ENCODE results near the gene RACGAP1. TPM values are rescaled to one million over a fixed set of nuclear protein-coding genes. Genes with fewer than 3 reads are reported as not detected.
"Not testable (repeated sequence)": the region's sequence is repeated elsewhere in the genome, so short reads cannot be mapped to it uniquely, and the experiment has no call there.

RACGAP1 gene
- total RNA-seq, 2 donors from 2014 or later: 109 to 195 TPM

DNA sequence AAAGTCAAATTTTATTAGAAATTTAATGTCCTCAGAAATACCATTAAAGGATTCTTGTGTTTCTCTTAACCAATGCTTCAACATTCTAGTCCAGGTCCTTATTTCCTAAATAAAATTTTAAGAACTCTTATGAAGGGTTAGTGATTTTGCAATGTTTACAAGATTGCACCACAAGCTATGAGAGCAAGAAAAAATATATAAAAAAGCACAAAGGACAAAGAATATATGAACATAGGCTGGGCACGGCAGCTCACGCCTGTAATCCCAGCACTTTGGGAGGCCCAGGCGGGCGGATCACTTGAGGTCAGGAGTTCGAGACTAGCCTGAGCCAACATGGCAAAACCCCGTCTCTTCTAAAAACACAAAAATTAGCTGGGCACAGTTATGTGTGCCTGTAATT is 7.7 kb downstream of the RACGAP1 start:
- H3K27ac Mint-ChIP-seq: no peak overlapping the region
- H3K9me3 Mint-ChIP-seq: no peaks in the 10 kb centered on the region

DNA sequence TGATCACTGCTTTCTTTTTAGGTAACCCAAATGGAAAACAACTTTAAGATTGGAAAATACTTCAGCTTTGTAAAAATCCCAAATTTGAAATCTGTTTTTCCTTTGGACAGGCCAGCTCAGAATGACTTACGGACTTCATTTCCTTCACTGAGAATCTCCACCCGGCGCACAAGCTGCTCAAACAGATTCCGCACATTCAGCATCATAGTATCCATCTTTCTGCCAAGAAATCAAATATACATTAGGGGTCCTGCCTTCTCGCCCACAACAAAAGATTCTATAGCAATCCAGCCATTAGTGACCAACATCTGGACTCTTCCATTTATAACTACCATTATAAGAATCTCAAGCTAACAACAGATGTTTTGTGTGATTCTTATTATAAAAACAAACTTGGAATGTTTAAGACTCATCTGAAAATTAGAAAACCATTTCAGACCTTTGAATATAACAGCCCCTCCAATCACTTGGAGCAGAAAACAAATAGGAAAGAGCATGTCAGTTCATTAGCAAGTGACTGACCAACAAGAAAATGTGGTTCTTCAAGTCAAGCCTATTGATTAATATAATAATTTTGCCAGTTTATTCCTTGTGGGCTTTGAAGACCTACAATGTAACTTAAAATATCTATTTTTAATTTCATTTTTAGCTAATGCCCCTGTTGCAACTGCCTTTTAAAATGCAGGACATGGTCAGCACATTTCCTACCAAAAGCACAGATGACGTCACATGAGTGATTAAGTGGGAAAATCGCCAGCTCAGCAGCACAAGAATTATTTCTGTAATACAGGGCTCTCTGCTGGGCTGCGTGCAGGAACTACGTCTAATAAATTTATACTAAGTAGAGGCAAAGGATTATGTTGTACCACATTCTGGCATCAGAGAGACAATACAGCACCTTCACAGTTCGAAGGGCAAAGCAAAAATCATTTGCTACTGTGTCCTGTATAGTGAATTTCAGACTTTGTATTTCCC is 8.5 kb downstream of the RACGAP1 start:
- DNase-seq (ENCODE audit: low spot score in 2 of 2) (no peak), ATAC-seq (no peak)
- H3K36me3 Mint-ChIP-seq: peaks cover 8 to 9% of the 10 kb centered on the region in 2 donors
- H3K27ac Mint-ChIP-seq: no peak overlapping the region
- no peaks in the 10 kb centered on the region for H3K9me3 Mint-ChIP-seq

More for the DNA sequence above, 7.7 kb downstream of the RACGAP1 start:
- ATAC-seq (no peak), DNase-seq (ENCODE audit: low spot score in 2 of 2) (no peak)
- H3K36me3 Mint-ChIP-seq: peaks cover 9 to 12% of the 10 kb centered on the region in 2 donors

DNA sequence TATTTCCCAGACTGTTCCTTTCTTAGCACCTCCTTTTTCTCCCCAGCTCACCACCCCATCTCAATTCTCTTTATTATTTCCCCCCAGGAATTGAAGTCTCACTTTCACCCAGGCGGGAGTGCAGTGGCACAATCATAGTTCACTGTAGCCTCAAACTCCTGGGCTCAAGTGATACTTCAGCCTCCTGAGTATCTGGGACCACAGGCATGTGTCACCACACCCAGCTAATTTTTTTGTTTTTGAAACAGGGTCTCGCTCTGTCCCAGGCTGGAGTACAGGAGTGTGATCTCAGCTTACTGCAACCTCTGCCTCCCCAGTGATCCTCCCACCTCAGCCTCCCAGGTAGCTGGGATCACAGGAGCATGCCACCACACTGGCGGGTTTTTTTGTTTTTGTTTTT is 11.0 kb downstream of the RACGAP1 start:
- ATAC-seq: no peak
- peaks cover 13 to 21% of the 10 kb centered on the region in 2 donors for H3K36me3 Mint-ChIP-seq
- DNase-seq (ENCODE audit: low spot score in 2 of 2): no peak
- no peak overlapping the region for H3K27ac Mint-ChIP-seq
- no peaks in the 10 kb centered on the region for H3K9me3 Mint-ChIP-seq

DNA sequence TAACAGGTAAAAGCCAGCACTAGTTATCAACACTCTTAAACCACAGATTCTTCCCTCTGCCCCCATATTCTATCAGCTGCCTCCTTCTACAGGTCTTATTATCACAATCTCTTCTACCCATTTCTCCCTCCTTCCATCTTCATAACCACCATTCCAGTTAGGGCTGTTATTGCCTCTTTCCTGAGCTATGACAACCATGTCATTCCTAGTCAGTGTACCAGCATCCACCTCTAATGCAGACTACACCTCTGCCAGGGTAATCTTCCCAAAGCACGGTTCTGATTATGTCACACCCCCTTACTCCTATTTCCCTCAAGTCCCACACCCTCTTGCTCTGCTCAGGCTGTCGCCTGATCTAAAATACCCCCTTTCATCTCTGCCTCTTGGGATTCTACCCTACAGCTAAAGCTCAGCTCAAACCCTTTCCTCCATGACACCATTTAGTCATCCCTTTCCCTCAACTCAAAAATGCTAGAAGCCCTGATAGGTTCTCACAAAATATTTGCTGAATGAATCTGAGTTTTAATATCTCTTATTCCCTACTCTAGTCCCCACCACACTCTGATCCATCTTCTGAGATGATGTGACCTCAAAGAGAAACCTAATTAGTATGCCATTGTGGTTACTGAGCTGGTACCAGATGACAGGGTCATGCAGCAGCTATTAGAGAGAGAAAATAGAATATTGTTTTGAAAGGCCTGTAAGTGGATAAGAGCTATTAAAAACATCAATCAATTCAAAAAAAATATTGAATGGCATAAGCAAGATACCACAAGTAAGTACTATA is 11.7 kb downstream of the RACGAP1 start:
- Mint-ChIP-seq H3K27ac (peak overlapping the region in 1 of 2 donors; percentile 73), H3K36me3 (peaks cover 13 to 21% of the 10 kb centered on the region in 2 donors), H3K9me3 (no peaks in the 10 kb centered on the region)
- ATAC-seq (peak in 1 of 2 donors; percentile 61), DNase-seq (ENCODE audit: low spot score in 2 of 2) (no peak)

DNA sequence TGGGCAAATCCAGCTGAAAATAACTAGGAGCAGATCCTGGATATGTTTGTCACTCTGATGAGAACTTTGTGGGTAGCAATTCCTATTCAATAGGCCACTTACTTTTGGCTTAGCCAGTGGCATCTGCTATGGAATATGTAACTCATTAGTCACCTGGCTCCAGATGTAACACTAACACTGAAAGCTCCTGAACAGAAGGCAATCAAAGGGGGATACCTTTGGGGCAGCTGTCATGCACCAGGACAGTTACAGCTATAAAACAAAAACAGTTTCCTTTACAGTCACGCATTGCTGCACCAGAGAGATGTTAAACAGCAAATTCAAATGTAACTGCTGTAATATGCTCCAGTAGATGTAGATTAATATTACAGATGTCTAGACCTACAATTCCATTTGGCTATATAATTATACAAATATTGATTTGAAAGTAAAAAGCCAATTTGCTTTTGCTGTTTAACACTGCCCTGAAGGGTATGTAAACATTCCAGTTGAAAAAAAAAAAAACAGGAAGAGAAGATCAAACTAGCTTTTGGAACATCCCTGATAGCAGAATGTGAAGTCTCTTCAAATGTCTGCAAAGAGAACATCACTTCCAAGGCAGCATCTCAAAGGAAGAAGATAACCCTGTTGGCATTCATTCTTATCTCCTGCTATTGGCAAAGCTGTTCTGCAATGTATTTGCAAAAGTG is 18.4 kb downstream of the RACGAP1 start:
- Mint-ChIP-seq H3K9me3 (no peaks in the 10 kb centered on the region), H3K27ac (no peak overlapping the region), H3K36me3 (peaks cover 5 to 28% of the 10 kb centered on the region in 2 donors)
- no peak for ATAC-seq
- no peak for DNase-seq (ENCODE audit: low spot score in 2 of 2)

DNA sequence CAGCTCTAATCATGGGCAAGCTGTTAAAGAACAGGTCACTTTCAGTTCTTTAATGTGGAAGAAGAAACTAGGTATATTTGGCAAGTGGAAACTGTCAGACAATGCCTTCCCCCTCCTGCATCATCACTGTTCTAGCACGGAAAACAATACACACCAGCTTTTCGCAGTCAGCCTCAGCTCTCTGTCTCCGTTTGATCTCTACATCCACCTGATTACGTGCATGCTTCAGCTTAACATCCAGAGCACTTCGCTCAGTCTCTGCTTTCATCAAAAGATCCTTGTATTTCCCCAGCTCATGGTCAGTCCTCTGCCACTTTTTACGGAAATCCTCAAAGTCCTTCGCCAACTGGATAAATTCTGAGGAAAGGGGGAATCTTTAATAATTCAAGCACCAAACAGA is 19.0 kb downstream of the RACGAP1 start:
- no peak overlapping the region for H3K27ac Mint-ChIP-seq
- no peak for DNase-seq (ENCODE audit: low spot score in 2 of 2)
- H3K9me3 Mint-ChIP-seq: no peaks in the 10 kb centered on the region
- no peak for ATAC-seq
- H3K36me3 Mint-ChIP-seq: peaks cover 5 to 31% of the 10 kb centered on the region in 2 donors

DNA sequence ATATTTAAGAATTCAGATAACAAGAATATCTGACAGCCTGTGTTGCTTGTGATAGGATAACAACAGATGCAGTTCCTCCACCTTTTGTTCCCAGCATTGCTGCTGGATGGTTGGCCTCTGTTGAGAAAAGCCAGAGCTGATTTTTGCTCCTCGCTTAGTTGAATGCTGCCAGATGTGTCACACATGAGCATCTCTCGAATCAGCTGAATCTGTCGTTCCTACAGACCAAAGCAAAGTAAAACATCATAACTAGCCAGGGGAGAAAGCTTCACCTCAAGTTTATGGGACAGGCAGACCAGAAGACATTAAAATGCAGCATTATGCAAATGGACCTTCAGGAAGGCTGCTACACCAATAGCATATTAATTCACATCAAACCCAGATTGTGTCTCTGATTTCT is 20.1 kb downstream of the RACGAP1 start:
- ATAC-seq (no peak), DNase-seq (ENCODE audit: low spot score in 2 of 2) (no peak)
- no peak overlapping the region for H3K27ac Mint-ChIP-seq
- peaks cover 10 to 31% of the 10 kb centered on the region in 2 donors for H3K36me3 Mint-ChIP-seq
- no peaks in the 10 kb centered on the region for H3K9me3 Mint-ChIP-seq

DNA sequence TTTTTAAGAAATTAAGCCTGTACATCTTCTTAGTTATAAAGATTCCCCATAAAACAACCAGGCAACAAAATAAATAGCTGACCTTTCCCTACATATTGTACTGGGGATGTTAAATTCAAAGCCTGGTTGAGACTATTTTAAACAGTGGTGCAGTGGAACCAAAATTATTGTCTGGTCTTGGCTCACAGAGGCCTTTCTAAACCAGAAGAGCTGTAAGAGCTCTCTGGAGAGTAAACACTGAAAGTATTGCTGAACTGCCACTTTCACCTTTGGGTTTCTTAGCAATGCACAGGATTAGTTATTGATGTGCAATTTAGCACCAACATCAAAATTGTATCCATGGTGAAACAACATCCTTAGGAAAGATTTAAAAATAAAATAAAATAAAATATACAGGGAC is 20.6 kb downstream of the RACGAP1 start:
- DNase-seq (ENCODE audit: low spot score in 2 of 2): no peak
- ATAC-seq: no peak
- Mint-ChIP-seq H3K27ac (no peak overlapping the region), H3K9me3 (no peaks in the 10 kb centered on the region), H3K36me3 (peaks cover 8 to 29% of the 10 kb centered on the region in 2 donors)

DNA sequence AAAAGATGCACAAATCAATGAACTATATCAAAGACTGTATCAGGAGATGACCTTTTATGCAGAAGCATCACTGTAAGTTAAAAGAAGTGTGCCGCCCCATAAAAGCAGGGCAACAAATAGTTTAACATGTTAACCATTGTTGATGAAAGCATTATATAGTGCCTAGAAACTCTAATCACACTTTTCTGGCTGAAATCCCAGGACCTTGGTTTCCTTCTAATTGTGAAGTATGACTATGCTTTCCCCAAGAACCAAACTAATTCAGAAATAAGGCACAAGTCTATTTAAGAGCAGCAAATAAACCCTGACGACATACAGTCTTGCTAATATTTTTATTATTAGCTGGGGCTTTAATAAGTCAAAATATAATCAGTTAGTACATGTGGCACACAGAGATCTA is 21.7 kb downstream of the RACGAP1 start:
- Mint-ChIP-seq H3K27ac (no peak overlapping the region), H3K9me3 (no peaks in the 10 kb centered on the region), H3K36me3 (peaks cover 10 to 31% of the 10 kb centered on the region in 2 donors)
- no peak for ATAC-seq
- no peak for DNase-seq (ENCODE audit: low spot score in 2 of 2)

DNA sequence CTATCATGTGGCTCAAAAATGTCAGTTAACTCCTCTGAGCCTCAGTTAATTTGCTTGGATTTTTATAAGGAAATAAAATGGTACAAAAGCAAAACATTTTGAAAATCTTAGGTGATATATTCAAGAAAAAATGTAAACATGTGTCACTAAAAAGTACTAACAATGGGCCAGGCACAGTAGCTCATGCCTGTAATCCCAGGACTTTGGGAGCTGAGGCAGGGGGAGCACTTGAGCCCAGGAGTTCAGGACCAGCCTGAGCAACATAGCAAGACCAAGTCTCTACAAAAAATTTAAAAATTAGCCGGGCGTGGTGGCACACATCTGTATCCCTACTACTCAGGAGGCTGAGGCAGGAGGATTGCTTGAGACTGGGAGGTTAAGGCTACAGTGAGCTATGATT is 26.8 kb downstream of the RACGAP1 start:
- no peaks in the 10 kb centered on the region for H3K9me3 Mint-ChIP-seq
- no peak overlapping the region for H3K27ac Mint-ChIP-seq
- H3K36me3 Mint-ChIP-seq: peaks cover 20 to 40% of the 10 kb centered on the region in 2 donors
- no peak for ATAC-seq
- no peak for DNase-seq (ENCODE audit: low spot score in 2 of 2)

DNA sequence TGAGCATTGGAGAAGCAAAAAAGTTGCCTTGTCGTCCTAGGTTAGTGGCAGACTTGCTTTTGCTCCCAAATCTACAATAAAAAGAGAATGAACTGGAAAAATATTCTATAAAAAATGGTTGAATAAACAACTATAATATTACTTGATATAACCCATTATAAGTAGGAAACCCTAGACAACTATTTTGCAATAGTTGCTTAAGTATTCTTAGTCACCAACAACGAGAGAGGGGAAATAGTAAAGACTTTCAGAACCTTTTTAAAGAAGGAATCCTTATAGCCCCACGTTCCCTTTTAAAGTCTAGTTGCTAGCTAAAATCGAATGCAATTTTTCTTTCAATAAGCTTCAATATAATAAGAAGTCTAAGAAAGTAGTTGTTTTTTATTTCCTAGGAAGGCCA is 35.0 kb downstream of the RACGAP1 start:
- no peaks in the 10 kb centered on the region for H3K9me3 Mint-ChIP-seq
- H3K36me3 Mint-ChIP-seq: peaks cover 15 to 55% of the 10 kb centered on the region in 2 donors
- ATAC-seq (no peak), DNase-seq (ENCODE audit: low spot score in 2 of 2) (no peak)
- H3K27ac Mint-ChIP-seq: no peak overlapping the region

DNA sequence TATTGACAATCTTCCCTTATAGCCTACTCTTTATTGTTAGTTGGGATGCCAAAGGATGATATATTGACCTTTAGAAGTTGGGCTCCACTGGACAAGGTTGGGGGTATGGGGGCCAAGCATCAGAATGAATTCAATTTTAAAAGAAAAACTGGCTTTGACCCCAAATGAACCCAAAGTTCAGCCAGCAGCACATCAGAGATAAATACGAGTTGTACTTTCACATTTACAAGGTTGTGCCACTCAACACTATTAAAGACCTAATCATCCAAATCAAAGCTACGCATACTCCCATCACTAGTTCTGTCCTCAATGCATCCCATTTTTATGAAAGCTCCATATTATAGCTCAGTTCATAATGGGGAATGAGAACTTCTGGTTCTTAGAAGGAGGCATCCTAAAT is 35.9 kb downstream of the RACGAP1 start:
- not testable (repeated sequence) for DNase-seq (ENCODE audit: low spot score in 2 of 2); H3K27ac Mint-ChIP-seq; ATAC-seq; H3K9me3 Mint-ChIP-seq
- peaks cover 13 to 54% of the 10 kb centered on the region in 2 donors for H3K36me3 Mint-ChIP-seq

DNA sequence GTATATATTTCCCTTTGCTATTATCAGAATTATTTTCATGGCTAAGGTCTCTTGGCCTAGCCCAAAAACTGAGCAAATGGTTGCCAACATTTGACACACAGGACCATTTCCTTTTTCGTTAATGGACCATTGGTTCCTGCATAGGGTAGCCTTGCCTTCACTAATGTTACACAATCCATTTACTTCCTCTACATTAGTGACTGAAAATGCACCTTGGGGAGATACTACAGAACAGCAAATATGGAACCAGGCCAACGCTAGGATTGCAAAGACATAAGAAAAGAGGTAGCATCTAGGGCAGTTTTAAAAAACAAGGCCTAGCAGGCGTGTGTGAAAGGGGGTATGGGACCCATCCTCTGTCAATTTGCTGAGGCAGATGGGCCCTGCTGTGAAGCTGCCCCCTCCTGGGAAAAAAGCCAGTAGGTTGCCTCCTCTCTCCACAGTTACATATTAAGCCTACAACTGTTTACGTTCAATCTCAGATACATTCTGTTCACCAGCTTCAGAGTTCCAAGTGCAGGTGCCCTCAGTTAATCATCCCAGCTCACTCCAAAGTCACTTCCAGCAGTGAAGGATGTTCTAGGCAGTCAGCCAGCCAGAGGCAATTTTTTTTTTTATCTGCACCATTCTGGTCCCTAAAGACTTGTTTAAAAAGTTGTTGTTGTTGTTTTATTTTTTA is 37.5 kb downstream of the RACGAP1 start:
- no peak overlapping the region for H3K27ac Mint-ChIP-seq
- no peaks in the 10 kb centered on the region for H3K9me3 Mint-ChIP-seq
- DNase-seq (ENCODE audit: low spot score in 2 of 2) (no peak), ATAC-seq (no peak)
- H3K36me3 Mint-ChIP-seq: peaks cover 3 to 41% of the 10 kb centered on the region in 2 donors

DNA sequence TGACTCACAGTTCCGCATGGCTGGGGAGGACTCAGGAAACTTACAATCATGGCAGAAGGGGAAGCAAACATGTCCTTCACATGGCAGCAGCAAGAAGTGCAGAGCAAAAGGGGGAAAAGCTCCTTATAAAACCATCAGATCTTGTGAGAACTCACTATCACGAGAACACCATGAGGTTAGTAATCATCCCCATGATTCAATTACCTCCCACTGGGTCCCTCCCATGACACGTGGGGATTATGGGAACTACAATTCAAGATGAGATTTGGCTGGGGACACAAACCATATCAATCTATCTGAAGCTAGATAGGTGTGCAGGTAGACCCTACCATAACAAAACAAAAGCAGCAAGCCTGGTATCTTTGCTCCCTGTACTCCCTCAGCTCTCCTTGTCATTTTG is 38.8 kb downstream of the RACGAP1 start:
- DNase-seq (ENCODE audit: low spot score in 2 of 2); ATAC-seq; H3K9me3 Mint-ChIP-seq: not testable (repeated sequence)
- H3K36me3 Mint-ChIP-seq: peaks cover 0 to 34% of the 10 kb centered on the region in 2 donors
- H3K27ac Mint-ChIP-seq: peak overlapping the region in 1 of 2 donors; percentile 2

DNA sequence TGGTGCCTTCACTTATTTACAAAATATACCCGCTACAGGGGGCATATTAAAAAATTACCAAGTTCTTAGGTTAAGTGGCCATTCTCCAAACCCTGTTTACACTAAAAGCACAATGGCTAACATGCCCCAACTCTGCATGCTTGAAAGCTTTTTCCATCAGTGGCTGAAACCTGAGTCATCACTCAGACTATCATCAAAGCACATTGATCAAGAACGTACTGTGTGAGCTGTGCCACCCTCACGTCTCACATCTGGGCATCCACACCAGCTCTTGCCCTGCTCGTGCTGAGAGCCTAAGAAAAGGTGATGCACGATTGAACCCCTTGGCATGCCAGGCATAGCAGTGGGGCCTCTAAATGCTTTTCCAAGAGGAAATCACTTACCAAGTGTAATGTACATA is 39.3 kb downstream of the RACGAP1 start:
- DNase-seq (ENCODE audit: low spot score in 2 of 2): no peak
- Mint-ChIP-seq H3K36me3 (peaks cover 0 to 34% of the 10 kb centered on the region in 2 donors), H3K27ac (peak overlapping the region; percentile 2 to 31), H3K9me3 (no peaks in the 10 kb centered on the region)
- ATAC-seq: peak; percentile 83 to 89
